Activated CD8-positive, alpha-beta memory T cell treated with anti-CD3 and anti-CD28 coated beads, Interleukin-2, amount 50 U/mL, for 24 hours (primary cell): ENCODE results near the gene RPS3.
"Not testable (repeated sequence)": the region's sequence is repeated elsewhere in the genome, so short reads cannot be mapped to it uniquely, and the experiment has no call there.

Source experiments
- DNase-seq: peaks from one replicate; pipeline ENCODE4 v3.0.0-alpha.2; 2020; ENCODE audit errors: extremely low read depth

The RPS3 gene

GRCh38 chr11:75399344-75400145 is at the start of gene RPS3:
Gene RPS3, plus strand, starts transcription at chr11:75399518. Its CDS starts 30 bp downstream, at chr11:75399548.
- DNase-seq = peak; percentile 63

- DNase-seq = no peak
Measured at GRCh38 chr11:75349521-75350116, 49.7 kb upstream of the RPS3 start.

DNA sequence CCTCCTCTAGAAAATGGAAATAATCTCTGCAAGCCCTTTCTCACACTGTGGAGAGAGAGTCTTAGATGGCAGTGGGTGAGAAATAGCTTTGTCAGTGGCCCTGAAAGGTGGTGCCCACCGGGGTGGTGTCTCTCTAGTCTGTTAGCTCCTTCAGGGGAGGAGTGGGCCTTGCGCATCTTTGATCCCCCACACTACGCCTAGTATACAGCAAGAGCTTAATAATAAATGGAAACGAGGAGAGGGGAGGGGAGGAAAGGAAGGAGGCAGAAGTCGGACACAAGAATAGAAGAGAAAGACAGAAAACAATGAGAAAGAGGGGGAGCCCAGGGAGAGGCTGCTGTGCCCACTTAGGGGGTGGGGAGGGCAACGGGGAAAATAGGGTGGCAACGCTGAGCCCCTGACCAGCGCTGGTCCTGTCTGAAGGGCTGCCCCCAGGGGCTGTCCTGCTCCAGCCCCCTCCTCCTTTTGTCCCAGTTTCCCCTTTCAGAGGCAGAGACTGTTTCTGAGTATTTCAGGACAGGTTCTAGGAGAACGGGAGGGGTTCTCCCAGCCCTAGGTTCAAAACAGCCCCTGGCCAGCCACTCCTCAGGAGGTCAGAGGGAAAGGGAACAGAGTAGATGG is 49.1 kb upstream of the RPS3 start:
- DNase-seq = no peak

- no peak for DNase-seq
Measured at GRCh38 chr11:75350743-75351540, 48.4 kb upstream of the RPS3 start.

- DNase-seq = no peak
Measured at GRCh38 chr11:75351541-75351790, 47.9 kb upstream of the RPS3 start, which contains the start of gene ARRB1. Gene ARRB1, minus strand, starts transcription at chr11:75351661. Its CDS starts 54 bp downstream, at chr11:75351607.

DNA sequence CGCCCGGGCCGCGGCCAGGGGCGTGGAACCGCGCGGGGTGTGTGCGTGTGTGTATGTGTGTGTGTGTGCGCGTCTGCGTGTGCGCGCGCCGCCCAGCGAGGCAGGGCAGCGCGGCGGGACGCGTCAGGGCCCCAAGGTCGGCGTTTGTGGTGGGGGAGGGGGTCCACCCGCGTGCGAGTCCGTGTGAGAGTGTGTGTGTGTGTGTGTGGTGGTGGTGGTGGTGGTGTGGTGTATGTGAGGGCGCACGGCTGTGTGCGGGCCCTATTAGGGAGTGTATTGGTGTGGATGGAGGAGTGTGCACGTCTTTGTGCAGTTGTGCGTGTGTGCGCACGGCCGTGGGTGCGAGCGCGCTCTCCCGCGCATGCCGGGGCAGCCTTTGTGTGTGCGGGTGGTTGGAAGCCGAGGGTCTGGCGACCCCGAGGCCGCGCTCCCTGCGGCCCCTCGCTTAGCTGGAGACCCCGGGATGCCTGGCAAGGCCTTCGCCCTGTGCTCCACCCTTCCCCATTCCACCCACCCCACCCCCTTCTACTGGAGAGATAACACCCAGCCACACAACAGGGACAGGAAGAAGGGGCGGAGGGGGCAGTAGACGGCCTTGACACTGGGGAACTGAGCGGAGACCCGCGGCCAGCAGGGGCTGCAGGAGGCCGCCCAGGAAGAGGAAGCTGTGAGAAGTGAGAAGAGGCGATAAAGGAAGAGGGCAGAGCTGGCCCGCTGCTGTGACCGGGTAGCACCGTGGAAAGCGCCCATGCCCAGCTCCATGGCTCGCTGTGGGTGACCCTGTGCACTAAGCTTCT is 47.3 kb upstream of the RPS3 start:
- no peak for DNase-seq

- no peak for DNase-seq
Measured at GRCh38 chr11:75352588-75353206, 46.6 kb upstream of the RPS3 start.

- DNase-seq = no peak
Measured at GRCh38 chr11:75355051-75355450, 44.3 kb upstream of the RPS3 start.

DNA sequence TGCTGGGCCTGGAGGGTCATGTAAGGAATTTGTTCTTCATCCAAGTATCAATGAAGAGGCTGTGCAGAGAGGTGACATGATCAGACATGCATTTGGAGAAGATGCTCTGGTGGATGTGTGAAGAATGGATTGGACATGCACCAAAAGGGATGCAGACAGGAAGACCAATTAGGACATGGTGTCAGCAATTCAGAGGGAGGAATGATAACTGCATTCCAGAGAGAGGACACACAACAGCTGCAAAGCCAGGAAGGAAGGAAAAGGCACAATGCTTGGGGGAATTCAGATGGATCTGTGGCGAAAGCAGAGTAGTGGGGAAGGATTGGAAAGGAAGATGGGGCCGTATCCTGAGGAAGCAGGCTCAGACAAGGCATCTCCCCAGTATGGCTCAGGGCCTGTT is 42.7 kb upstream of the RPS3 start:
- no peak for DNase-seq

DNA sequence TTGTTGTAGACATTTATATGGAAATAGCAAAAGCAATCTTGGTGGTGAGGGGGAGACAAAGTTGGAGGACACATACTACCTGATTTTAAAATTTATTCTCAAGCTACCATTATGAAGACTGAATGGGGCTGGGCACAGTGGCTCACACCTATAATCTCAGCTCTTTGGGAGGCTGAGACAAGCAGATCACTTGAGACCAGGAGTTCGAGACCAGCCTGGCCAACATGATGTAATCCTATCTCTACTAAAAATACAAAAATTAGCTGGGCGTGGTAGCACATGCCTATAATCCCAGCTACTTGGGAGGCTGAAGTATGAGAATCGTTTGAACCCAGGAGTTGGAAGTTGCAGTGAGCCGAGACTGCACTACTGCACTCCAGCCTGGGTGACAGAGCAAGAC is 37.0 kb upstream of the RPS3 start:
- DNase-seq = not testable (repeated sequence)

DNA sequence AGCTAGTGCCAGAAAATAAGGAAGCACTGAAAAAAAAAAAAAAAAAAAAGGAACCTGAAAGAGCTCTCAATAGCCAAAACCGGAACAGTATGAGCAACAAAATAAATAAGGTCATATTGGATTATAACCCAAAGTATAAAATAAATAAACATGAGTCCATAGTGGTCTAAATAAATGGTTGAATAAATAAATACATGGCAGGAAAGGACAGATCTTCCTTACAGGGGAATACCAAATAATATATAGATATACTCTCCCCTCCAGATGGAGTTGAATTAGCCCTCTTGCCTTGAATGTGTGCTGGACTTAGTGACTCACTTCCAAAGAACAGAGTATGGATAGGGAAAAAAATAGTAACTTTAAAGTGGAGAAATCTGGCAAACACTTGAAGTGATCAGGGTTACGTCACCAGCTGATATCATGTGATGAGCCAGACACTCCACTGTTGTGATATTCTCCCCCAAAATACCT is 33.6 kb upstream of the RPS3 start:
- no peak for DNase-seq

DNA sequence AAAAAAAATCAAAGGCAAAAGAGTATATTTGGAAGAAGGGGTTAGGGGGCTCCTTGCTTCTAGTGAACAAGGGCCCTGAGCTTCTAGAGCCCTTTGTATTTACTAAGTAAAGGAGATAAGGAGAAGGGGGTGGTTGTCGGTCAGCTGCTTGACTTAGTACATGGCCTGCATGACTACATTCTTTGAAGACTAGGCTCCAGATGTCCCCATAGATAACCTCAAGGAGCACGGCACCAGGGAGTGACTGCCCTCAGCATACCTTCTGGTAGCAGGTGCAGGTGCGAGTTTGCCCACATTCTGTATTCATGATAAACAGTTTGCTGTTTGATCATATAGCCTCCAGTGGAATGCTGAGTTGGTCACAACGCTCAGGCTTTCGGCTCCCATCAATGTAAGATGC is 32.5 kb upstream of the RPS3 start:
- DNase-seq = not testable (repeated sequence)

DNA sequence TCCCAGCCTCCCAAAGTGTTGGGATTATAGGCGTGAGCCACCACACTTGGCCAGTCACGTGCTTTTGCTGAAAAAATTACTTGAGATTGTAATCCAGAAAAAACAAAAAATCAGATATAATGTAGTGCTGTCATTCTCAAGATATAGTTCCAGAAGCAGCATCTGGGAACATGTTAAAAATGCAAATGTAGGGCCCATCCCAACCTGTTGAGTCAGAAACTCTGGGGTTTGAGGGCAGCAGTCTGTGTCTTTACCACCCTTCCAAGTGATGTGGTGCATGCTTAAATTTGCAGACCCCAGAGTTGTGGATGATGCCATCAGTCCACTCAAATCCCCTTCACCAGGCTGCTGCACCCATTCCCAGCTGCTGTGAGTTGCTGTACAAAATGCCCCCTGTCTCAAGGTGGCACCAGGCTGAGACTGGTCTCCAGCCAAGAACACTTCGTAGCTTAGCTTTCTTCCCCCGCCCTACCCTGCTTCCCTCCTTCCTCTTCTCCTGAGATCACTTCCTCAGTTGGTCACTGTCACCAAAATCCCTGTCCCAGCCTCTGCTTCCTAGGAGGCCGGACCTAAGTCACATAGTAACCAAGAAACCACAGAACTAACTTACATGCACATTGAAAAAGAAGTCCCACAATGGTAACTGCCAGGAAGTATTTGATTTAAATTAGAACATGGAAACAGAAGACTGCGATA is 29.6 kb upstream of the RPS3 start:
- DNase-seq = no peak

DNA sequence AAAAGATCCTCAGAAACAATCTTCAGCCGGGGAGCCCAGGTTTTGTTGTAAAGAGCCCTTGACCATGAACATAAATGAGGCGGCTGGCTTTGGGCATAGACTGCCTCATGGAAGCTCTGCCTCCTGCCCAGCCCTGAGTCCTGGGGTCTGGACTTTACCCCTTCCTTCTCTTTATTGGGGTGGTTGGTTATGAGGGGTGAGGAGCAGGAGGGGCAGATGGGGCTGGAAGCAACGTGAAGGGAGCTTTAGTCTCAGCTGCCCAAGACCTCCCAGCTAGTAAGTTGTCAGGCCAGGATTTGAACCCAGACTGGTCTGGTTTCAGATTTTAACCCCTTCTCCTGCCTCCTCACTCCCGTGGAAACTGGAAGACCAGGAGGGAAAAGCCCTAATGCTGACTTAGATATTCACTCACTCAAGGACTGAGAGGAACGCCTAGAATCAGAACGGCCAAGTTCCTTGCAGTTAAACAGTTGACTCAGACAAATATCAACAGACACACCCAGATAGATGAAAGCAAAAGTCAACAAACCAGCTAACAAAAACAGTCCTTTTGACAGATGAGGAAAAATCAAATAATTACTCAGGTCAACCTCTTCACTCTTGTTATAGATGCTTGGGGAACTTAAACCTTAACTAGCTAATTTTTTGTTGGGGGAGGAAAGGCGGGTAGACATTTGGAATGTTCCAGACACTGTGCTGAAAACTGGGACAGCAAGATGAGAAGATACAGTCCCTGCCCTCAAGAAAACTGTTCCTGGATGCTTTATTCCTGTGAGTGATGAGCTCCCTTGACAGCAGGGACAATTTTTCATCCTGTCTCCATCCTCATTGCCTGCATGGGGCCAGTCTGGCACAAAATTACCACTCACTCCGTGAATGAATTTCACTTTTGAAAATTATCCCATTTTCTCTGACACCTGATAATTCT is 27.1 kb upstream of the RPS3 start:
- DNase-seq = no peak

DNA sequence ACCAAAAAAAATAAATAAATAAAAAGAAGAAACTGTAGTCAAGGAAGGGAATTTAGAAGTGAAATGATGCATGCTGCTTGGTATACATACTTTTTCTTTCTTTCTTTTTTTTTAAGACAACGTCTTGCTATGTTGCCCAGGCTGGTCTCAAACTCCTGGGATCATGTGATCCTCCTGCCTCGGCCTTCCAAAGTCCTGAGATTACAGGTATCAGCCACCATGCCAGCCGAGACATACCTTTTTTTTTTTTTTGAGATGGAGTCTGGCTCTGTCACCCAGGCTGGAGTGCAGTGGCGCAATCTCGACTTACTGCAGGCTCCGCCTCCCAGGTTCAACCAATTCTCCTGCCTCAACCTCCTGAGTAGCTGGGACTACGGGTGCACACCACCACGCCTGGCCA is 26.1 kb upstream of the RPS3 start:
- DNase-seq = no peak

DNA sequence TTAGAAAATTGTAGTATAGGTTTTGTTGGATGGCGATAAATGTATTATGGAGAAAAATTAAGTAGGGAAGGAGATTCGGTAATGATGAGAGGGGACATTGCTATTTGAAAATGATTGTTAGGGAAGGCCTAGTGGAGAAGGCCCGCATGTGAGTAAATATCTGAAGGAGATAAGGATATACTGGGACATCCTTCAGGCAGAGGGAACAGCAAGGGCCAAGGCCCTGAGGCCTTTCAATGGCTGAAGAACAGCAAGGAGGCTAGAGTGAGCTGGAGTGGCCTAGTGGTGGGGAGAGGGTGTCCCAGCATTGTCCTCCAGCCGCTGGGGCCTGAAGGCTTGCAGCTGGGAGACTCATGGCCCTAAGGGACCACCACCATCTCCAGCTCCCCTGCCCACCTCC is 24.7 kb upstream of the RPS3 start:
- DNase-seq = no peak

GRCh38 chr11:75375626-75376025 is 23.7 kb upstream of the RPS3 start:
- DNase-seq = no peak

DNA sequence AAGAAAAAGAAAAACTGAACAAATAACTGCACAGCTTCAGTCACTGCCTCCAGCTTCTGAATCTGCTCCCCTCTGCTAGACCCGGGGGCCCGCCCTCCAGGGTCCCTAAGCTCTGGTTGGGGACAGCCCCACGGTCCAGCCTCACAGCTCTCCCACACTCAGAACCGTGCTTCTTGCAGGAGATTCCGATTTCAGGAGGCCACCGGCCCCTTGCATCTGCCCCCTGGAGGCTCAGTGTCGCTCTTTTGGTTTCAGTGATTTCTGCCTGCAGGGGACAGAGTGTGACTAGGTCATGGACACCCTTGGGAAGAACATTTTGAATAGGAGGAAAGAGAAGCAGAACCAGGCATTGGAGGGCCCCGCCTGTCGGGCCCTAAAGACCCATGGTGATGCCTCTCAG is 23.1 kb upstream of the RPS3 start:
- no peak for DNase-seq

DNA sequence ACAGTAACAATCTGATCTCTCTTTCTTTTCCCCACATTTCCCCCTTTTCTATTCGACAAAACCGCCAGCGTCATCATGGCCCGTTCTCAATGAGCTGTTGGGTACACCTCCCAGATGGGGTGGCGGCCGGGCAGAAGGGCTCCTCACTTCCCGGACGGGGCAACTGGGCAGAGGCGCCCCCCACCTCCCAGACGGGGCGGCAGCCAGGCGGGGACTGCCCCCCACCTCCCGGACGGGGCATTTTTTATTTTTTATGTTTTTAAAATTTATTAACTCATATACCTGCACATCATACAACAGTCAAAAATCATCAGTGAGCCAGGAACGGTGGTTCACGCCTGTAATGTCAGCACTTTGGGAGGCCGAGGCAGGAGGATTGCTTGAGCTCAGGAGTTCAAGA is 20.5 kb upstream of the RPS3 start:
- not testable (repeated sequence) for DNase-seq
